Thoracic aorta (tissue), 2 donors: Measurements from ENCODE around the gene RICTOR. TPM values are rescaled to one million over a fixed set of nuclear protein-coding genes. Genes with fewer than 3 reads are reported as not detected.

ENCODE experiments used
- ATAC-seq: fragments of 150-250 bp; one replicate; pipeline ENCODE4 v1.8.0; 2017; ENCODE audit warnings: low read depth; ENCODE audit not compliant: insufficient number of reproducible peaks, low FRiP score
- DNase-seq: peaks from one replicate; pipeline ENCODE4 v3.0.0-alpha.2; 2020; ENCODE audit warnings: low spot score
- H3K27ac ChIP-seq, 2 donors: fragments of 200-600 bp; sonication (generic); 1 replicate in 1 of 2; 2 replicates in 1 of 2; pipeline ENCODE4 v1.5.1; 2016; ENCODE audit warnings: mild to moderate bottlenecking in 2 of 2, moderate library complexity in 2 of 2
- H3K27me3 ChIP-seq: fragments of 200-600 bp; sonication (generic); replicated peaks from 2 replicates; pipeline ENCODE4 v1.6.0; 2016; ENCODE audit warnings: mild to moderate bottlenecking; ENCODE audit not compliant: insufficient read depth
- H3K36me3 ChIP-seq: fragments of 200-600 bp; sonication (generic); one replicate; pipeline ENCODE4 v1.5.1; 2016
- H3K4me1 ChIP-seq, 2 donors: fragments of 200-600 bp; sonication (generic); 1 replicate in 1 of 2; 2 replicates in 1 of 2; pipeline versions ENCODE4 v1.5.1 to v1.6.0; 2016; ENCODE audit warnings: low read depth in 2 of 2, mild to moderate bottlenecking in 1 of 2; ENCODE audit not compliant: control insufficient read depth in 1 of 2
- H3K4me3 ChIP-seq: fragments of 200-600 bp; sonication (generic); 2 replicates; pipeline ENCODE4 v1.5.1; 2016; ENCODE audit warnings: mild to moderate bottlenecking
- H3K9me3 ChIP-seq: fragments of 200-600 bp; sonication (generic); 2 replicates; pipeline ENCODE4 v1.5.1; 2016
- CTCF ChIP-seq: fragments of 200-600 bp; sonication (generic); IDR thresholded peaks from one replicate; pipeline ENCODE4 v1.5.1; 2019; ENCODE audit warnings: antibody characterized with exemption
- total RNA-seq, 2 donors: library from RNA; depleted of rRNA; stranded (reverse); fragments of >200 nt; gene quantifications; one replicate each; pipeline versions ENCODE4 v1.1.0 to v1.2.3, GENCODE V29; 2016

Gene RICTOR
- total RNA-seq, 2 donors from 2014 or later, result 35.6 to 50.4 TPM

GRCh38 chr5:38985909-38986452 lies 88.2 kb downstream of the RICTOR start:
- Histone ChIP-seq H3K4me3 (no peak overlapping the region), H3K27ac (no peak overlapping the region), H3K36me3 (peaks cover 23% of the 10 kb centered on the region), H3K9me3 (no peaks in the 10 kb centered on the region), H3K4me1 (no peaks in the 10 kb centered on the region), H3K27me3 (no peaks in the 10 kb centered on the region)
- no peak for DNase-seq
- no peak for TF ChIP-seq CTCF
- no peak for ATAC-seq

DNA sequence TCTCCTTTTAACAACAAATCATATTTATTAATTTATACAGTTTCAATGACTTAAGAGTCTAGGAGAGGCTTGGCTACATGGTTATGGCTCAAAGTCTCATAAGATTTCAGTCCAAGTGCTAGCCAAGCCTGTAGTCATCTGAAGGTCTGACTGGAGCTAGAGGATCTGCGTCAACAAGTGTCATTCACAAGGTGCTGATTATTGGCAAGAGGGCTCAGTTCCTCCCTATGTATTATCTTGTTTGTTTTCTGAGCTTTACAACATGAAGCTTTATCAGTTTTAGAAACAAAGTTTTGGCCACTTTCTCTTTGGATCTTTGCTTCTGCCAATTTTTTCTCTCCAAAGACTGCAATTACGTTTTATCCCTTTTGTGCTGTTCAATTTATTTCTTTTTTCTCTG lies 94.7 kb downstream of the RICTOR start:
- Histone ChIP-seq H3K27me3 (no peaks in the 10 kb centered on the region), H3K27ac (no peak overlapping the region), H3K4me3 (no peak overlapping the region), H3K9me3 (no peaks in the 10 kb centered on the region), H3K4me1 (no peaks in the 10 kb centered on the region), H3K36me3 (no peaks in the 10 kb centered on the region)
- DNase-seq (no peak), ATAC-seq (no peak)
- TF ChIP-seq CTCF, result no peak

DNA sequence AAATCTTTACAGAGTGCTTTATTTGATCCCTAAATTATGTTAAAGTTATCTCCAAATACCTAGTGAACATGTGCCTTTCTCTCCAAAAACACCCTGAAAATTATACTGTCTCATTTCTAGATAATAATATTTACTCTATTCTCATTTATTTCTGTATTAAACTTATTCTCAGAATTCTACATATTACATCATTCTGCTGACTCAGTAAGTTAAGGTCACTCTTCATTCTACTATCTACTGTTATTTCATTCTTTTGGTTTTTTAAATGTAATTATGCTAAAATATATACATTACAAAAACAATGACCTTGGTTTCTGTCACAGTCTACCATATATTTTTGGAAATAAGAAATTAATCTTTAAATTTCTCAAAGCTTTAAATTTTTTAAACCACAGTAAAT lies 96.2 kb downstream of the RICTOR start:
- no peak for ATAC-seq
- no peaks in the 10 kb centered on the region for H3K27me3 ChIP-seq
- H3K9me3 ChIP-seq, result no peaks in the 10 kb centered on the region
- no peaks in the 10 kb centered on the region for H3K4me1 ChIP-seq
- TF ChIP-seq CTCF, result no peak
- H3K36me3 ChIP-seq, result peaks cover 4% of the 10 kb centered on the region
- H3K27ac ChIP-seq, result no peak overlapping the region
- H3K4me3 ChIP-seq, result no peak overlapping the region
- no peak for DNase-seq

GRCh38 chr5:38968665-38969064 lies 105.5 kb downstream of the RICTOR start:
- ATAC-seq (no peak), DNase-seq (no peak)
- H3K4me3 ChIP-seq, result no peak overlapping the region
- no peak overlapping the region for H3K27ac ChIP-seq
- H3K27me3 ChIP-seq, result no peaks in the 10 kb centered on the region
- no peak for TF ChIP-seq CTCF
- peaks cover 3% of the 10 kb centered on the region for H3K36me3 ChIP-seq
- no peaks in the 10 kb centered on the region for H3K9me3 ChIP-seq
- no peaks in the 10 kb centered on the region for H3K4me1 ChIP-seq

DNA sequence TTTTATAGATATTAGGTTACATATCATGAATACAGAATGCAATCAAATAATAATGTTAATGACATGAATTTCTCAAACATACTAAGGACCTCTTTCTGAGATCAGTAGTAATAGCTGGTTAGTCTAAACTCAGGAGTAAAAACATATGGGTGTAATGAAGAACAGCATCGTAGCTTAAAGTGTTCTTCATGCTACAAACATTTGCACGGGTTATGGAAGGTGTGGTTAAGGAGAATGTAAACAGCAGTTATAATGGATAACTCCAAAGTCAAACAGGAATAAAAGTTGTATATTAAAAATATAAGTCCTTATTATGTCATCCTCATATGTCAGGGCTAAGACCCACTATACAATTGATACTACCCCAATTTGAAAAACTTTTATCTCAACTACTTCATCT lies 112.5 kb downstream of the RICTOR start:
- Histone ChIP-seq H3K27ac (no peak overlapping the region), H3K4me1 (no peaks in the 10 kb centered on the region), H3K4me3 (no peak overlapping the region), H3K36me3 (peaks cover 28% of the 10 kb centered on the region), H3K27me3 (no peaks in the 10 kb centered on the region), H3K9me3 (no peaks in the 10 kb centered on the region)
- no peak for DNase-seq
- TF ChIP-seq CTCF, result no peak
- ATAC-seq, result no peak
